Vagina (tissue), 2 donors: Measurements from ENCODE around the gene RMND5A. TPM values are rescaled to one million over a fixed set of nuclear protein-coding genes. Genes with fewer than 3 reads are reported as not detected.

ENCODE experiments used
- DNase-seq, 2 donors: peaks; one replicate each; pipeline ENCODE4 v3.0.0-alpha.2; 2017; ENCODE audit errors: extremely low spot score in 2 of 2
- H3K27ac ChIP-seq: fragments of 200-600 bp; sonication (generic); one replicate; pipeline ENCODE4 v1.5.1; 2019
- H3K27me3 ChIP-seq: fragments of 200-600 bp; sonication (generic); one replicate; pipeline ENCODE4 v1.5.1; 2019
- H3K36me3 ChIP-seq, 2 donors: fragments of 200-600 bp; sonication (generic); one replicate each; pipeline ENCODE4 v1.5.1; 2017 to 2019
- H3K4me1 ChIP-seq: fragments of 200-600 bp; sonication (generic); one replicate; pipeline ENCODE4 v1.5.1; 2019
- H3K4me3 ChIP-seq, 2 donors: fragments of 200-600 bp; sonication (generic); 1 replicate in 1 of 2; 2 replicates in 1 of 2; pipeline ENCODE4 v1.5.1; 2016 to 2019
- H3K9me3 ChIP-seq: fragments of 200-600 bp; sonication (generic); one replicate; pipeline ENCODE4 v1.5.1; 2019
- CTCF ChIP-seq, 3 experiments: fragments of 450-650 bp in 2 of 3; fragments of 200-600 bp in 1 of 3; sonication (generic) in 1 of 3; IDR thresholded peaks; one replicate each; pipeline ENCODE4 v1.5.1; 2017 to 2019; ENCODE audit warnings: antibody characterized with exemption in 3 of 3, mild to moderate bottlenecking in 2 of 3, moderate library complexity in 2 of 3
- POLR2A ChIP-seq, 2 donors: fragments of 450-650 bp; IDR thresholded peaks; one replicate each; pipeline ENCODE4 v1.6.1; 2017; ENCODE audit warnings: antibody characterized with exemption in 2 of 2, mild to moderate bottlenecking in 2 of 2, moderate library complexity in 2 of 2
- POLR2AphosphoS5 ChIP-seq, 2 donors: sonication (generic); formaldehyde crosslinking; IDR thresholded peaks; one replicate each; pipeline ENCODE4 v1.9.0; 2017; ENCODE audit warnings: antibody characterized with exemption in 2 of 2, mild to moderate bottlenecking in 2 of 2, low read depth in 1 of 2; ENCODE audit not compliant: insufficient read depth in 1 of 2
- intact Hi-C: fragments of 100-400 bp; cut with DNase I; formaldehyde crosslinking; loops from one replicate; pipeline ENCODE4 v1.15.1; 2023
- total RNA-seq: library from RNA; depleted of rRNA; stranded (reverse); fragments of >200 nt; gene quantifications from one replicate; pipeline ENCODE4 v1.2.3, GENCODE V29; 2016

The RMND5A gene
- total RNA-seq, 1 donor from 2014 or later = 37.6 TPM

- Histone ChIP-seq H3K4me3 (peak overlapping the region; percentile 29 to 38), H3K27ac (peak overlapping the region; percentile 47), H3K9me3 (no peaks in the 10 kb centered on the region), H3K27me3 (peaks cover 12% of the 10 kb centered on the region), H3K36me3 (no peaks in the 10 kb centered on the region), H3K4me1 (peaks cover 24% of the 10 kb centered on the region)
- TF ChIP-seq POLR2A (IDR thresholded peaks at IDR 0.05) = no peak
- TF ChIP-seq POLR2AphosphoS5 (IDR thresholded peaks at IDR 0.05; ENCODE audit: insufficient read depth in 1 of 2, low read depth in 1 of 2) = no peak
- no peak for TF ChIP-seq CTCF (IDR thresholded peaks at IDR 0.05)
- no peak for DNase-seq
- intact Hi-C loops = no loop called here
These were observed 70.1 kb downstream of the RMND5A start for GRCh38 chr2:86790134-86790675.

GRCh38 chr2:86790676-86791572 is 70.8 kb downstream of the RMND5A start, which contains the start of gene CD8A:
TSS of gene CD8A (minus strand) at chr2:86790913. CDS start at chr2:86790825, 88 bp downstream.
- peak within 1 kb of the TSS; percentile 47 for H3K27ac ChIP-seq
- peaks cover 12% of the 10 kb centered on the region for H3K27me3 ChIP-seq
- peak within 1 kb of the TSS; percentile 29 to 38 for H3K4me3 ChIP-seq
- intact Hi-C loops = no loop called here
- DNase-seq = no peak
- peaks cover 24% of the 10 kb centered on the region for H3K4me1 ChIP-seq
- no peaks in the 10 kb centered on the region for H3K36me3 ChIP-seq
- no peaks in the 10 kb centered on the region for H3K9me3 ChIP-seq
- TF ChIP-seq POLR2A (IDR thresholded peaks at IDR 0.05) (no peak), POLR2AphosphoS5 (IDR thresholded peaks at IDR 0.05; ENCODE audit: insufficient read depth in 1 of 2, low read depth in 1 of 2) (no peak), CTCF (IDR thresholded peaks at IDR 0.05) (no peak)

GRCh38 chr2:86791573-86791972 is 71.5 kb downstream of the RMND5A start:
- no peak overlapping the region for H3K4me3 ChIP-seq
- no peak for DNase-seq

GRCh38 chr2:86793752-86794151 is 73.7 kb downstream of the RMND5A start:
- Histone ChIP-seq H3K27me3 (peaks cover 12% of the 10 kb centered on the region), H3K4me3 (no peak overlapping the region), H3K36me3 (no peaks in the 10 kb centered on the region), H3K9me3 (no peaks in the 10 kb centered on the region), H3K27ac (no peak overlapping the region), H3K4me1 (peaks cover 23% of the 10 kb centered on the region)
- DNase-seq = no peak
- intact Hi-C loops = no loop called here
- TF ChIP-seq POLR2AphosphoS5 (IDR thresholded peaks at IDR 0.05; ENCODE audit: insufficient read depth in 1 of 2, low read depth in 1 of 2) (no peak), POLR2A (IDR thresholded peaks at IDR 0.05) (no peak), CTCF (IDR thresholded peaks at IDR 0.05) (no peak)

More at GRCh38 chr2:86791573-86791972, 71.5 kb downstream of the RMND5A start:
- no peak overlapping the region for H3K27ac ChIP-seq
- no peaks in the 10 kb centered on the region for H3K36me3 ChIP-seq
- H3K27me3 ChIP-seq = peaks cover 12% of the 10 kb centered on the region
- H3K4me1 ChIP-seq = peaks cover 24% of the 10 kb centered on the region
- TF ChIP-seq POLR2AphosphoS5 (IDR thresholded peaks at IDR 0.05; ENCODE audit: insufficient read depth in 1 of 2, low read depth in 1 of 2) (no peak), POLR2A (IDR thresholded peaks at IDR 0.05) (no peak), CTCF (IDR thresholded peaks at IDR 0.05) (no peak)
- intact Hi-C loops = no loop called here
- H3K9me3 ChIP-seq = no peaks in the 10 kb centered on the region
